Kidney epithelial cell (primary cell): ENCODE measurements around the gene PPFIA4. TPM values are rescaled to one million over a fixed set of nuclear protein-coding genes. Genes with fewer than 3 reads are reported as not detected.
A peak's percentile ranks its signal among the peaks of the same experiment; 100 is the strongest.

Experiments used
- DNase-seq: peaks from one replicate; pipeline ENCODE4 v3.0.0-alpha.2; 2010; ENCODE audit warnings: low read depth
- H3K27me3 ChIP-seq: 2 replicates; pipeline ENCODE4 v1.6.0; 2011; ENCODE audit warnings: low read length; ENCODE audit not compliant: control insufficient read depth, insufficient read depth
- H3K36me3 ChIP-seq: 2 replicates; pipeline ENCODE4 v1.5.1; 2011; ENCODE audit warnings: low read length; ENCODE audit not compliant: control insufficient read depth, insufficient read depth
- H3K4me3 ChIP-seq: 2 replicates; pipeline ENCODE4 v1.5.1; 2011; ENCODE audit warnings: low read depth, mild to moderate bottlenecking, control low read depth, low read length
- CTCF ChIP-seq: IDR thresholded peaks from 2 replicates; pipeline ENCODE4 v1.5.1; 2011; ENCODE audit warnings: mild to moderate bottlenecking, moderate library complexity, low read length, control low read depth, inconsistent platforms; ENCODE audit not compliant: insufficient read depth, poor library complexity, severe bottlenecking
- total RNA-seq: library from RNA; depleted of rRNA; stranded (reverse); fragments of >200 nt; gene quantifications from 2 replicates; pipeline ENCODE4 v1.2.3, GENCODE V29; 2015

PPFIA4 gene
- total RNA-seq, 1 donor from 2014 or later = 0.13 TPM

- Histone ChIP-seq H3K4me3 (no peak overlapping the region), H3K27me3 (peaks cover 2% of the 10 kb centered on the region), H3K36me3 (no peaks in the 10 kb centered on the region)
- DNase-seq = no peak
- TF ChIP-seq CTCF = no peak
Measured at GRCh38 chr1:203036537-203036936, 10.2 kb downstream of the PPFIA4 start.

GRCh38 chr1:203037509-203038190, 11.4 kb downstream of the PPFIA4 start:
- no peaks in the 10 kb centered on the region for H3K36me3 ChIP-seq
- no peak for TF ChIP-seq CTCF
- H3K4me3 ChIP-seq = no peak overlapping the region
- DNase-seq = no peak
- peaks cover 2% of the 10 kb centered on the region for H3K27me3 ChIP-seq

GRCh38 chr1:203038217-203038741, 12.0 kb downstream of the PPFIA4 start:
- DNase-seq = peak; percentile 82
- peak; percentile 8 for TF ChIP-seq CTCF
- Histone ChIP-seq H3K27me3 (peaks cover 2% of the 10 kb centered on the region), H3K4me3 (no peak overlapping the region), H3K36me3 (no peaks in the 10 kb centered on the region)

GRCh38 chr1:203038891-203039608, 12.8 kb downstream of the PPFIA4 start:
- peak; percentile 89 for TF ChIP-seq CTCF
- Histone ChIP-seq H3K27me3 (peaks cover 2% of the 10 kb centered on the region), H3K36me3 (no peaks in the 10 kb centered on the region), H3K4me3 (no peak overlapping the region)
- peak; percentile 23 for DNase-seq

- H3K27me3 ChIP-seq = peaks cover 2% of the 10 kb centered on the region
- peak; percentile 28 for TF ChIP-seq CTCF
- no peak overlapping the region for H3K4me3 ChIP-seq
- no peaks in the 10 kb centered on the region for H3K36me3 ChIP-seq
- no peak for DNase-seq
Measured at GRCh38 chr1:203039609-203040512, 13.6 kb downstream of the PPFIA4 start.
